PFSK-1 (cell line): Measurements from ENCODE around the gene SLC16A7.

Experiments
- FOXP2 ChIP-seq: optimal IDR thresholded peaks from 2 replicates; pipeline ENCODE3; 2011; ENCODE audit warnings: borderline replicate concordance, control low read depth, inconsistent platforms; ENCODE audit not compliant: insufficient read depth; ENCODE audit errors: extremely low read length, extremely low read depth
- POLR2AphosphoS5 ChIP-seq: IDR thresholded peaks from 2 replicates; pipeline ENCODE4 v1.6.1; 2012; ENCODE audit warnings: low read depth, mild to moderate bottlenecking, control low read depth, low read length, moderate library complexity
- REST ChIP-seq, 2 experiments: IDR thresholded peaks; 2 replicates each; pipeline versions ENCODE4 v1.6.1 to v1.8.0; 2011 to 2012; ENCODE audit warnings: low read depth in 2 of 2, low read length in 2 of 2, control low read depth in 1 of 2, inconsistent platforms in 1 of 2, mild to moderate bottlenecking in 1 of 2, moderate library complexity in 1 of 2; ENCODE audit not compliant: insufficient read depth in 1 of 2
- SIN3A ChIP-seq: IDR thresholded peaks from 2 replicates; pipeline ENCODE4 v1.6.1; 2012; ENCODE audit warnings: mild to moderate bottlenecking, low read length, moderate library complexity, borderline replicate concordance; ENCODE audit not compliant: insufficient read depth
- TAF1 ChIP-seq: IDR thresholded peaks from 2 replicates; pipeline ENCODE4 v1.6.1; 2012; ENCODE audit warnings: low read length, control low read depth, borderline replicate concordance; ENCODE audit not compliant: insufficient read depth

- no peak for TF ChIP-seq POLR2AphosphoS5
- TF ChIP-seq FOXP2: no peak
- TF ChIP-seq TAF1: no peak
- TF ChIP-seq REST (IDR thresholded peaks at IDR 0.05; ENCODE audit: insufficient read depth in 1 of 2, low read depth in 2 of 2, low read length in 2 of 2): no peak
- TF ChIP-seq SIN3A: no peak
Measured at GRCh38 chr12:59619461-59620240, 23.8 kb downstream of the SLC16A7 start.
